GM21526 (cell line): ENCODE measurements around the gene MALAT1.
"Not testable (repeated sequence)": the region's sequence is repeated elsewhere in the genome, so short reads cannot be mapped to it uniquely, and the experiment has no call there.

Source experiments
- ATAC-seq: cut with Tn5 transposase; IDR thresholded peaks from one replicate; pipeline ENCODE4 v1.9.1; 2021; ENCODE audit warnings: moderate library complexity; ENCODE audit not compliant: unreplicated experiment, low FRiP score

Gene MALAT1

DNA sequence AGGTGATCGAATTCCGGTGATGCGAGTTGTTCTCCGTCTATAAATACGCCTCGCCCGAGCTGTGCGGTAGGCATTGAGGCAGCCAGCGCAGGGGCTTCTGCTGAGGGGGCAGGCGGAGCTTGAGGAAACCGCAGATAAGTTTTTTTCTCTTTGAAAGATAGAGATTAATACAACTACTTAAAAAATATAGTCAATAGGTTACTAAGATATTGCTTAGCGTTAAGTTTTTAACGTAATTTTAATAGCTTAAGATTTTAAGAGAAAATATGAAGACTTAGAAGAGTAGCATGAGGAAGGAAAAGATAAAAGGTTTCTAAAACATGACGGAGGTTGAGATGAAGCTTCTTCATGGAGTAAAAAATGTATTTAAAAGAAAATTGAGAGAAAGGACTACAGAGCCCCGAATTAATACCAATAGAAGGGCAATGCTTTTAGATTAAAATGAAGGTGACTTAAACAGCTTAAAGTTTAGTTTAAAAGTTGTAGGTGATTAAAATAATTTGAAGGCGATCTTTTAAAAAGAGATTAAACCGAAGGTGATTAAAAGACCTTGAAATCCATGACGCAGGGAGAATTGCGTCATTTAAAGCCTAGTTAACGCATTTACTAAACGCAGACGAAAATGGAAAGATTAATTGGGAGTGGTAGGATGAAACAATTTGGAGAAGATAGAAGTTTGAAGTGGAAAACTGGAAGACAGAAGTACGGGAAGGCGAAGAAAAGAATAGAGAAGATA is at the start of gene MALAT1:
TSS of gene MALAT1 (plus strand) at position 69 of the 736 bp plus-strand sequence.
- peak; percentile 29 for ATAC-seq

DNA sequence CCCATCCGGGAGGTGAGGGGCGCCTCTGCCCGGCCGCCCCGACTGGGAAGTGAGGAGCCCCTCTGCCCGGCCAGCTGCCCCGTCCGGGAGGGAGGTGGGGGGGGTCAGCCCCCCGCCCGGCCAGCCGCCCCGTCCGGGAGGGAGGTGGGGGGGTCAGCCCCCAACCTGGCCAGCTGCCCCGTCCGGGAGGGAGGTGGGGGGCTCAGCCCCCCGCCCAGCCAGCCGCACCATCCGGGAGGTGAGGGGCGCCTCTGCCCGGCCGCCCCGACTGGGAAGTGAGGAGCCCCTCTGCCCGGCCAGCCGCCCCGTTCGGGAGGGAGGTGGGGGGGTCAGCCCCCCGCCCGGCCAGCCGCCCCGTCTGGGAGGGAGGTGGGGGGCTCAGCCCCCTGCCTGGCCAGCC is 47.5 kb upstream of the MALAT1 start:
- not testable (repeated sequence) for ATAC-seq

DNA sequence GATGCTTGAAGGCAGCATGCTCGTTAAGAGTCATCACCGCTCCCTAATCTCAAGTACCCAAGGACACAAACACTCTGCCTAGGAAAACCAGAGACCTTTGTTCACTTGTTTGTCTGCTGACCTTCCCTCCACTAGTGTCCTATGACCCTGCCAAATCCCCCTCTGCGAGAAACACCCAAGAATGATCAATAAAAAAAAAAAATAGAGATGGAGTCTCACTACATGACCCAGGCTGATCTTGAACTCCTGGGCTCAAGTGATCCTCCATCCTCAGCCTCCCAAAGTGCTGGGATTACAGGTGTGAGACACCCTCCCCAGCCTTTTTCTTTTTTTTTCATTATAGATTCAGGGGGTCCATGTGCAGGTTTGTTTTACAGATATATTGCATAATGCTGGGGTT is 46.6 kb upstream of the MALAT1 start:
- not testable (repeated sequence) for ATAC-seq

DNA sequence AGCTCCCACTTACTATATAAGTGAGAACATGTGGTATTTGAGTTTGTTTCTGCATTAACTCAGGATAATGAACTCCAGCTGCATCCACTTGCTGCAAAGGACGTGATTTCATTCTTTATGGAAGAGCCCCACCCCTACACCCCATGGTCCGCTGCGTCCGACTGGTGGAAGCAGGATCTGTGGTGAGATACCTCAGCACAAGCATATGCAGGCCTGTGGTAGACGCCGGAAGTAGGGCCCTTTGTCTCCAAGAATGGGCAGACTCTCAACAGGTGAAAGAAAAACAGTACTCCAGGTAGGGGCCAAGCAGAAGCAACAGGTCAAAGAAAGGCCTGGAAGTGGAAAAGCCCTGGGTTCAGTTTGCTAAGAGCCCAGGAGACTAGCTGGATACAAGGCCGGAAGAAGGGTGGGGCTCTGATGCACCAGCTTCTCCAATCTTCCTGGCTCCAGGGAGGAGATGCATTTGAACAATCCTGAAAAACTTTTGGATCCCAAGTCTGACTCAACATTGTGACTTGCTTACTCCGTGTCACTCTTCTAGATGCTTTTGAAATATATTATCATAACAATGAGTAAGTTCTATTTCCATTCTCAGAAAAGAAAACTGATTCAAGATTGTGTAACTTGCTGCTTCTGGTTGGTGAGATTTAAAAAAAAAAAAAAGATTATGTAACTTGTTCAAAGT is 45.9 kb upstream of the MALAT1 start:
- ATAC-seq = no peak

DNA sequence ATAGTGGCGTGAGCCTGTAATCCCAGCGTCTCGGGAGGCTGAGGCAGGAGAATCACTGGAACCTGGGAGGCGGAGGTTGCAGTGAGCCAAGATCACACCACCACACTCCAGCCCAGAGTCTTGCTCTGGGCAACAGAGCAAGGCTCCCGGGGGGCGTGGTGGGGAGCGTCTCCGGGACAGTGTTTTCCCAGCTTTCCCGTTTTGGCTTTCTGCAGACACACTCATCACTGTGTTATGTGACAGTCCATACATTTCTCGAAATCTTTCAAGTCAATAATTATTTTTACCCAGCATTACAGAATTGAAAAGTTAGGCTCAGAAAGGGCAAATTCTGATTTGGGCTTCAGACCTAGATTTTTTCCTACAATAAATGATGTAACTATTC is 44.5 kb upstream of the MALAT1 start:
- no peak for ATAC-seq

DNA sequence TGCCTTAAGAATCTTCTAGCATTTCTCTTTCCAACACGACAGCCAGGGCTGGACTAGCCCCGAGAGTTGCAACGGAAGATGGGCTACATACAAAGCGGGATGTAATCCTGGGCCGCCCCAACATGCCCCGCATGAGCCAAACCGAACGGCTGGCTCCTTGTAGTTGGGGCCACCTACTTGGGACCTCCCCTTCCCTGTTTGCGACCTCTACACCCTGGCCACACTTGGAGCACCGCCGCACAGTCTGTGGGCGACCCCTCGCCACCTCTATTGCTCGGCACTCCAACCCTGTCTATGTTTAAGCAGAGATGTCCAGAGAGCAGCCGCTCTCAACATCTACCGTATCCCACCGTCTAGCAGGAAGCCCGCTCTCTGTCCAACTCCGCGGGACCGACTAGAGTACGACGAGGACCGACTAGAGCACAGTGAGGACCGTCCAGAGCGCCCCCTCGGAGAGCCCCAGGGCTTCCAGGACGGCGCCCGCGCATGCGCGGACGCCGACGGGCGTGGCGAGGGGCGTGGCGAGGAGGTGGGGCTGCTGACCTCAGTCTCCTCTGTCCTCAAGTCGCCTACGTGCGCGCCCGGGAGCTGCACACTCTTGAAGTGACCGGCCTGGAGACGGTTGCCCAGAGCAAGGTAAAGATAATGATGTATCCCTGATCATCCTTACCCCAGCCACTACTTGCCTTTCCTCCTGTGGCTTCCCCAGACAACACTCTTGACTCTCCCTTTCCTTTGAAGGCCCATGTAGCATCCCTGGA is 44.0 kb upstream of the MALAT1 start:
- peak; percentile 85 for ATAC-seq

DNA sequence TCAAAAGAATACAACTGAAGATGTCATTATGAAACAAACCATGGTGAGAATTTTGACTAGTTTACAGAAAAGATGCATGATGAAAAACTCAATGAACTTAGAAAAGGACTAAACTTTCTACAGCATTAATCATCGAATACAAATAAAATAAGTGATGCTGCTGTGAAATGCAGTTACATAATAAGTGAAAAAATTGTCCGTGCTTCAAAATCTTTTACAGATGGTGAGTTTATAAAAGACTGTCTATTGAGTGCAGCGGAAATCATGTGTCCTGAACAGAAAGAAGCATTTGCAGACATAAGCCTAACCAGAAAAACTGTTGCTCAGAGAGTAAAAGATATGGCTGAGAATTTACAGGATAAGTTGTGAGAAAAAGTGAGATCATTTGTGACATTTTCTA is 42.4 kb upstream of the MALAT1 start:
- no peak for ATAC-seq

DNA sequence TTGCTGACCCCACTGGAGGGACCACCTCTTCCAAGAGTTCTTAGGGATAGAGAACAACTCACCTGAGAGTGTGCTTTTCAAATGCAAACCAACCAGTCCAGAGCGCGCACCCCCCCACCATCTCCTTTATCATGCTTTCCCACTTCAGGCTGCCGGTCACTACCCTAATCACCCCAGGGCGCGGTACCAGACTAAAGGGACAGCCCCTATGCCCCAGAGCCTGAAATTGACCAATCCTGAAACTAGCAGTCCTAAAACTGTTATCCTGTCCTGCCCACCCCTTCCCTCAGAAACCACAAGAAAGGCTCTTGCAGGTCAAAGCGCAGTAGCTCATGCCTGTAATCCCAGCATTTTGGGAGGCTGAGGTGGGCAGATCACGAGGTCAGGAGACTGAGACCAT is 39.3 kb upstream of the MALAT1 start:
- no peak for ATAC-seq

DNA sequence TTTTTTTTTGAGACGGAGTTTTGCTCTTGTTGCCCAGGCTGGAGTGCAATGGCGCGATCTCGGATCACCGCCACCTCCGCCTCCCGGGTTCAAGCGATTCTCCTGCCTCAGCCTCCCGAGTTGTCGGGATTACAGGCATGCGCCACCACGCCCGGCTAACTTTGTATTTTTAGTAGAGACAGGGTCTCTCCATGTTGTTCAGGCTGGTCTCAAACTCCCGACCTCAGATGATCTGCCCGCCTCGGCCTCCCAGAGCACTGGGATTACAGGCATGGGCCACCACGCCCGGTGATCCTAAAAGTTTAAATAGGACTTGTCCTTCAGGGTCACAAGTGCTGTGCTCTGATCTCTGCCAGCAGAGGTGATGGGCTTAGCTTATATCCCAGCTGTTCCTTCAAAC is 33.4 kb upstream of the MALAT1 start:
- ATAC-seq = not testable (repeated sequence)

DNA sequence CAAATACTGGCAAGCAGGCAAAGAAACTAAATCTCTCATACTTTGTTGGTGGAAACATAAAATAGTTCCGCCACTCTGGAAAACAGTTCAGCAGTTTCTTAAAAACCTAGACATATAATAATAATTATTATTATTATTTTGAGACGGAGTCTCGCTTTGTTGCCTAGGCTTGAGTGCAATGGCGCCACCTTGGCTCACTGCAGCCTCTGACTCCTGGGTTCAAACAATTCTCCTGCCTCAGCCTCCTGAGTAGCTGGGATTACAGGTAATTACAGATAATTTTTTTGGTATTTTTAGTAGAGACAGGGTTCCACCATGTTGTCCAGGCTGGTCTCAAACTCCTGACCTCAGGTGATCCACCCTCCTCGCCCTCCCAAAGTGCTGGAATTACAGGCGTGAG is 31.5 kb upstream of the MALAT1 start:
- ATAC-seq = not testable (repeated sequence)

DNA sequence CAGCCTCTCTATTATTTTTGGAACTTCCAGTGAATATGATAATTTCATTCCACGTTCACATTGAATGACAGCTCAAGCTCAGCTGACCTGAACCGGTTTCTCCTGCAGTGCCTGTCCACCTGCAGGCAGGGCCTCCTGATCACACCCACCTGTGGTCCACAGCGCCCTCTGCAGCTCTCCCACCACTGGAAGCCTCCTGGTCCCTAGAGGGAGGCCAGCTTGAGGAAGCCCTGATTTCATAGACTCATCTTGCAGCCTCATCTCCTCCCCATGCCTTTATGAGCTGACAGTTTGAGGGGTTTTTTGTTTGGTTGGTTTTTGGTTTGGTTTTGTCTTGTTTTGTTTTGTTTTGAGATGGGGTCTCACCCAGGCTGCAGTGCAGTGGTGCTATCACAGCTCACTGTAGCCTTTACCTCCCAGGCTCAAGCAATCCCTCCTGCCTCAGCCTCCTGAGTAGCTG is 29.9 kb upstream of the MALAT1 start:
- ATAC-seq = no peak

DNA sequence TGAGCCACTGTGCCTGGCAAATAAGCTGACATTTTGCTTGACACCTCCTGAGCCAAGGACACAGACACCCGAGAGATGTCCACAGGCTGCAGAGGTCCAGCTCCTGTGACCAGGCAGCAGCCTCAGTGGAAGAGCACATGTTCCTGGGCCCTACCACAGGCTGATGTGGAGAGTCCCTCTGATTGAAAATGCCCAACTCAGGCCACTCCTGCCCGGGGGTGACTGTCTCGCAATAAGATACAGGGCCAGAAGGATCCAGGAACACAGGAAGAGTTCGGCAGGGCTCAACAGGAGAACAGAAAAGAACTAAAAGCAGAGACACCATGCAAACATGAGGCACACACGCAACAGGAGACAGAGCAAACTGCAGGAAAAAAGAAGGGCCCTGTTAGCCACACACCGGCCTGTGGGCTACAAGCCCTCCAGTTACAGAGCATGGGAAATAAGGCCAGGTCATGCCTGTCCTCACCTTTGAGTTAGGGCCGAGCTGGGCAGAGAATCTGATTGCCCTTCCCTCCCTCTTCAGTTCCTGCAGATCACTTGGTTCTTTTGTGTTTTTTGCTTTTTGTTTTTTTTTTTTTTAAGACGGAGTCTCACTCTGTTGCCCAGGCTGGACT is 28.3 kb upstream of the MALAT1 start:
- no peak for ATAC-seq

DNA sequence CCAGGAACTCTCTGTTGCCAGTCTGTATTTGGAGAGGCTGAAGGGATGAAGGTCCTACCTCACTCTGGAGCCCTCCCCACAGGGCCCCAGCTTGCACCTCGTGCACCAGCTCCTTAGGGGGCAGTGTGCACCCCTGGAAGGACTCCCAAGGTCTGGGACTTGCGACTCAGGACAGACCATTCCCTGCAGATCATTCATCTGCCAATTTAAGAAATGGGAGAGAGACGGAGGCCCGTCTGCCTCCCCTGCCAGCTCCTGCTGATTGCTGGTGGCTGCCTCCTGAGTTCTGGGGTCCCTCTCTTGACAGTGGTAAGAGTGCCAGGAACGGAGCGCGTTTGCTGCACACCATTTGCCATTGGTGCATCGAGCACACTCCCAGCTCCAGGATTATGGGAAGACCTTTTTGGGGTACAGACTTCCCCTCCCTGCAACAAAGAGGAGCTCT is 27.4 kb upstream of the MALAT1 start:
- ATAC-seq = no peak

DNA sequence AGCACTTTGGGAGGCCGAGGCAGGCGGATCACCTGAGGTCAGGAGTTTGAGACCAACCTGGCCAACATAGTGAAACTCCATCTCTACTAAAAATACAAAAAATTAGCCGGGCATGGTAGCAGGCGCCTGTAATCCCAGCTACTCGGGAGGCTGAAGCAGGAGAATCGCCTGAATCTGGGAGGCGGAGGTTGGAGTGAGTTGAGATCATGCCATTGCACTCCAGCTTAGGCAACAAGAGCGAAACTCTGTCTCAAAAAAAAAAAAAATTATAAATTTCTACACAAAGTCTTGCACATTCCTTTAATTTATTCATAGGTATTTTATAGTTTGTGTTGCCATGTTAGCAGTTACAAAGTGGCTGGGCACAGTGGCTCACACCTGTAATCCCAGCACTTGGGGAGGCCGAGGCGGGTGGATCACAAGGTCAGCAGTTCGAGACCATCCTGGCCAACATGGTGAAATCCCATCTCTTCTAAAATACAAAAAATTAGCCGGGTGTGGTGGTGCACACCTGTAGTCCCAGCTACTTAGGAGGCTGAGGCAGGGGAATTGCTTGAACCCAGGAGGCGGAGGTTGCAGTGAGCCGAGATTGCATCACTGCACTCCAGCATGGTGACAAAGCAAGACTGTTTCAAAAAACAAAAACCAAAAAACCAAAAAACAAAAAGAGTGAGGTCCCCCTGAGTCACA is 26.1 kb upstream of the MALAT1 start:
- not testable (repeated sequence) for ATAC-seq

DNA sequence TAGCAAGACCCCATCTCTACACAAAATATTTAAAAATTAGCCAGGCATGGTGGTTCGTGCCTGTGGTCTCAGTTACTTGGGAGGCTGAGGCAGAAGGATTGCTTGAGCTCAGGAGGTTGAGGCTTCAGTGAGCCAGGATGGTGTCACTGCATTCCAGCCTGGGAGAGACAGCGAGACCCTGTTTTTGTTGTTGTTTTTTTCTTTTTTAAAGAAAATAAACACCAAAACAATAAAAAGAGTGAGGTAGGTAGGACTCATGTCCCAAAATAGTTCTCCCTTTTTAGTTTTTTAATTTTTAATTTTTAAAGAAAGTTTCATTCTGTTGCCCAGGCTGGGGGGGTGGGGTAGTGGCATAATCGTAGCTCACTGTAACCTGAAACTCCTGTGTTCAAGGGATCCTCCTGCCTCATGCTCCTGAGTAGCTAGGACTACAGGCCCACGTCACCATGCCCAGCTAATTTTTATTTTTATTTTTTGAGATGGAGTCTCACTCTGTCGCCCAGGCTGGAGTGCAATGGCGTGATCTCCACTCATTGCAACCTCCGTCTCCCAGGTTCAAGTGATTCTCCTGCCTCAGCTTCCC is 25.5 kb upstream of the MALAT1 start:
- no peak for ATAC-seq

DNA sequence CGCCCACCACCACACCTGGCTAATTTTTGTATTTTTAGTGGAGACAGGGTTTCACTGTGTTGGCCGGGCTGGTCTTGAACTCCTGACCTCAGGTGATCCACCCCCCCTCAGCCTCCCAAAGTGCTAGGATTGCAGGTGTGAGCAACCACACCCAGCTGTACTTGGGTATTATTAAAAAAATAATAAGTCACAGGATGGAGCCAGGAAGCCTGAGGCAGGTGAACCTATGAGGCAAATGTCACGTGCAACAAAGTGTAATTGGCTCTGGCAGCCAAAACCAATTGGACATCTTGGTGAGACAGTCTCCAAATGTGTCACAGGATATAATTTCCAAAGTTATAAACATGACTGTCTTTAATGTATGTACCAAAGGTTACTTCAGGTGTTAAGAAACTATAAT is 24.0 kb upstream of the MALAT1 start:
- no peak for ATAC-seq

DNA sequence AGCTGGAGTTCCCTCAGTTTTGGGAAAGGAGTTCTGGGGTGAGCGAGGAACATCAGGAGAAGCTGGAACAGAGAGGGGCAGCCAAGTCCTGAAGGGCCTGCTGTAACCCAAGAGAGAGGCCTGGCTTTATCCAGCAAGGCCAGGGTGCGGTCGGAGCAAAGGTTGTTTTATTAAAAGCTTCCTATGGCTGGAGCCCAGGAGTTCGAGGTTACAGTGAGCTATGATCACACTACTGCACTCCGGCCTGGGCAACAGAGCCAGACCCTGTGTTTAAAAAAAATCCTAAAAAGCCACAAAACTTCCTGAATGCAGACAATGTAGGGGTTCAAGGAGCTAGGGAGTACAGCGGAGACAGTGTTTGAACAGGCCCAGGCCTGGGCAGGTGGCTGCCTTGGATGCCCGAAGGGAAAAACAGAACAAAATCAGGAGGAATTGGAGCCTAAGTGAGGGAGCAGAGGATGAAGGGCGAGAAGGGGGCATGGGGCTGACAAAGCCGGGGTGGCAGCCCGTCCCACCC is 22.2 kb upstream of the MALAT1 start:
- ATAC-seq = peak; percentile 1

DNA sequence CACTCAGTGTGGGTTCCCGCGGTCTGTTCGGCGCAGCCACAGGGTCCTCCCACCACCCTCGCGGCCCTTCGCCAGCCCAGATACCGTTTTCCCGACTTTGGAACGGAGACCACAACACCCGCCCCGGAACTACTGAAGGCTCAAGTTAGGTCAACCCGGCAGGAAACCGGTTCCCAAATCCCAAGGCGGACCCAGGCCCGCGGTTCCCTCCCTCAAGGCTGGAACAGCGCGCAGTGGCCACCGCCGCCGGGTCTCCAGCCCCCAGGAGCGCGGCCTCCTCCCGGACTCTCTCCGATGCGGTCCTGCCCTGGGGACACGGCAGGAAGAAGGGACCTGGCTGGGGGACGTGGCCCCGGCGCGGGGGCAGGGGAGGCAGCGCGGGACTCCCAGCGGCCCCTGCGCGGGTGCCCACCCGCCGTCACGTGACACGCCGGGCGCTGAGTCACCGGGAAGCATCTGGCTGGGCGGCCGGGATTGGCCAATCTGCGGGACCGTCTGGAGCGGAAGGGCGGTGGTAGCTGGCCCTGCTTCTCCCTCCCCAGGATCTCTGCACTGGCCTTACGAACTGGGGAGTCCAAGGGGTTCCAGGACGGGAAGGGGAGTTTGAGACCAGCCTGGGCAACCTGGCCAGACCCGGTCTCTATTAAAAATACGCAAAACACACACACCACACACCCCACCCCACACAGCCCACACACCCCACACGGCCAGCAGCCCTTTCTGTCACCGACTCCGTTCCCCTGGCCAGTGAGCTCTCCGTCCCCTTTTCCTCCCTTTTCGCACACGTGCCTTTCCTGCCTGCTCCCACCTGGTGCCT is 21.5 kb upstream of the MALAT1 start:
- ATAC-seq = peak; percentile 63
